GM19025 (cell line): Measurements from ENCODE around the gene SGK1.

Source experiments
- ATAC-seq: cut with Tn5 transposase; IDR thresholded peaks from one replicate; pipeline ENCODE4 v1.9.1; 2021; ENCODE audit warnings: mild to moderate bottlenecking, low read depth, moderate library complexity; ENCODE audit not compliant: unreplicated experiment

SGK1 gene

GRCh38 chr6:134147034-134147533 lies 170.8 kb downstream of the SGK1 start:
- ATAC-seq: no peak

GRCh38 chr6:134146268-134147033 lies 171.5 kb downstream of the SGK1 start:
- no peak for ATAC-seq

DNA sequence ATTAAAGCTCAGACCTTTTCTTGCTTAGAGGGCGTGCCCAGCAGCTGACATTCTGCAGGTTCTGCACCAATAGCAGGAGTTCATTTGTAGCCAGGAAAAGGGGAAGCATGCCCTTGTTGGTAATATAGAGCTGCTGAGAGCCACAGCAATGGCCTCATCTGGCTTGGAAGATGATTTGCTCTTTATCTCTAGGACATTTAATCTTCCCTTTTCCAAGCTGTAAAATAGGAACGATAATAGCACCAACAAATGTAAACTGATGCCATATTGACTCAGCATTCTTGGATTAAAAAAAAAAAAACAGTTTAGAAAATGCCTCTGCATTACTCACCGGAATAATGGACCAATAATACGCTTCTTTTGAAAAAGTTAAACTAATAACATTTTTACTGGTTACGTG lies 172.1 kb downstream of the SGK1 start:
- no peak for ATAC-seq

- no peak for ATAC-seq
Measured at GRCh38 chr6:134138226-134138975, 179.5 kb downstream of the SGK1 start.

GRCh38 chr6:134134654-134135053 lies 183.3 kb downstream of the SGK1 start:
- ATAC-seq: no peak

- ATAC-seq: no peak
Measured at GRCh38 chr6:134132494-134133141, 185.3 kb downstream of the SGK1 start.

GRCh38 chr6:134131530-134132139 lies 186.3 kb downstream of the SGK1 start:
- no peak for ATAC-seq

- no peak for ATAC-seq
Measured at GRCh38 chr6:134128146-134128545, 189.8 kb downstream of the SGK1 start.

DNA sequence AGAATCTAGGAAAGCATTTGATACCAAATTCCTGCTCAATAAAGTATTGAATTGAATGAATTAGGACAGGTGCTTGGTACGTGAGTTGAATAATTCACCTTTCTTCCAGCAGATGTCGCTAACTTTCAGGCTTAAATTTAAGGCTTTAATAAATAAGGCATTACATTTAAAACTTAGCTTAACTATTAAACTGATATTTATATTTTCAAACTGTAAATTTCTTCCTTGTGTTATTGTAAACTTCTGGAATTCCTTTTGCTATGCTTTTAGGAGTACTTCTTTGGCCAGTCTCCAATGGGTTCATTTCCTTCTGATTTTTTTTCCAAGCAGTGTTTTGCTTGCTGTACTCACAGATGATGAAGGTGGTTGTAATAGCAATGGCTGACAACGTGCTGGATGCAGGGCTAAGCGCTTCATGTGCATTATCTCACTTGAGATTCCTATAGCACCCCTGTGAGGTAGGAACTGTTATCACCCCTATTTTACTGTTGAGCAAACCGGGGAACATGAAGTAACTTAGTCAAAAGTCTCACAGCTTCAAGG lies 194.2 kb downstream of the SGK1 start:
- no peak for ATAC-seq

DNA sequence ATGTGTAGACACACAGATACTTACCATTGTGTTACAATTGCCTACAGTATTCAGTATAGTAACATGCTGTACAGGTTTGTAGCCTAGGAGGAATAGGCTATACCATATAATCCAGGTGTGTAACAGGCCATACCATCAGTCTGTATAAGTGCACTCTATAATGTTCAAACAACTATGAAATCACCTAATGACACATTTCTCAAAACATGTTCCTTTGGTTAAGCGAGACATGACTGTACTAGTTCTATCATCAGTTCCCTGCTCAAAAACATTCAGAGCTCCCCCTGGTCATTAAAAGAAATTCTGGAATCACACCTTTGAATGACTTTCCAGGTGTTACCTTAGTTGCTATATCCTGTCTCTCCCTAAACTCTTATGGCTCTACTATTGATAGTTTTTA lies 195.1 kb downstream of the SGK1 start:
- ATAC-seq: no peak

GRCh38 chr6:134119486-134119885 lies 198.4 kb downstream of the SGK1 start:
- no peak for ATAC-seq
